Stimulated activated CD4-positive, alpha-beta T cell treated with anti-CD3 and anti-CD28 coated beads, Interleukin-12 subunit alpha, Interleukin-12 subunit beta, amount 100 ng/mL, for 4 hours (primary cell): Measurements from ENCODE around the gene LZTFL1.

Experiments
- DNase-seq: peaks from one replicate; pipeline ENCODE4 v3.0.0-alpha.2; 2020

LZTFL1 gene

DNA sequence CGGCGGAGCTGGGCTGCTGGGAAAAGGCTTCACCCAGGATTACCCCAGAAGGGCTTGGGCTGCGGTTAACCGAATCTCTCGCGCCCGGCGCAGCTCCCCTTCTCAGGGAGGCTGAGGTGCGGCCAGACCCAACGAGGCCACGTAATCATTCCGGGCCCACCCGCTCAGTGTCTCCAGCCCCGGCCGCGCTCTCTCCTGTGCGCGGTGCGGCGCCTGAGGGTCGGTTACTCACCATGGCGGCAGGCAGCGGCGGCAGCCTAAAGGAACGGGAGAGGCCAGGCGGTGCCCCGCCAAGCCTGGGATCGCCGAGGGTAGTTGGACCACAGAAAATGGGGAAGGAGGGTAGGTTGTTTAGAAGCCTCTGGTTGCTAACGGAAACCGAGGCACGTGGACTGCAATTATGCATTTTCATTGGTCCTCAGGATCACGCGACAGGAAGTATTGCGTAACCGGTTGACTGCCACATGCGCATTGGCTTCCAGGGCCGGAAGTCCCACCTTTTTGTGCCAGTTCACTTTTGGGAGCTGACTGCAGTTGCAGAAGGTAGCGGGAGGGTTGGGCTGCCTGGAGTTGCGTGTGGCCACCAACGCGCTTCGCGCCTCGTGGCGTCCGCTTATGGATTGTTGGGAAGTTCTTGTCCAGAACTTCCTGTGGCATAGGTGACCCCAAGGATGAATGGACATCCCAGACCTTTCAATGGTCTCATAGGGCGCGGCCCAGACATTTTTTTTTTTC lies at the start of gene LZTFL1:
TSS of gene LZTFL1 (minus strand) at position 363 of the 735 bp plus-strand sequence. CDS start at position 235, 128 bp downstream.
- DNase-seq: peak; percentile 75

GRCh38 chr3:45890405-45890804 lies 48.5 kb upstream of the LZTFL1 start:
- no peak for DNase-seq

DNA sequence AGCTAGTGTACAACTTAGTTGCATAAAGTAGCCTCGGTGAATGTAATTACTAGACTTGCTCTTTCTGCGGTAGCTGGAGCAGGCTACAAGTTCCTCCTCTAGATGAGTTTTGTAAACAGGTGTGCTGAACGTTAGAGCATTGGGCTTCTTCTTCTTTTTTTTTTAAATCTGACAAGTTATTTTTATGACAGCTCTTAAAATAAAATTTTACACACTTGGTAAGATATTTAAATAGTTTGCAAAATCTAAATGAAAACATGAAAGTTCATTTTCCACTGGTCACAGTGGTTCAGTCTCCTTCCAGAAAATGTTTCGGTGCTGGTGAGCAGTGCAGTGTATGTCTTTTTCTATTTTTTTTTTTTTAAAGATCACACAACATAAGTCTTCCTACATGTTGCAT lies 47.4 kb upstream of the LZTFL1 start:
- no peak for DNase-seq

GRCh38 chr3:45887759-45888511 lies 46.0 kb upstream of the LZTFL1 start:
- DNase-seq: no peak

GRCh38 chr3:45887285-45887684 lies 45.4 kb upstream of the LZTFL1 start:
- no peak for DNase-seq

DNA sequence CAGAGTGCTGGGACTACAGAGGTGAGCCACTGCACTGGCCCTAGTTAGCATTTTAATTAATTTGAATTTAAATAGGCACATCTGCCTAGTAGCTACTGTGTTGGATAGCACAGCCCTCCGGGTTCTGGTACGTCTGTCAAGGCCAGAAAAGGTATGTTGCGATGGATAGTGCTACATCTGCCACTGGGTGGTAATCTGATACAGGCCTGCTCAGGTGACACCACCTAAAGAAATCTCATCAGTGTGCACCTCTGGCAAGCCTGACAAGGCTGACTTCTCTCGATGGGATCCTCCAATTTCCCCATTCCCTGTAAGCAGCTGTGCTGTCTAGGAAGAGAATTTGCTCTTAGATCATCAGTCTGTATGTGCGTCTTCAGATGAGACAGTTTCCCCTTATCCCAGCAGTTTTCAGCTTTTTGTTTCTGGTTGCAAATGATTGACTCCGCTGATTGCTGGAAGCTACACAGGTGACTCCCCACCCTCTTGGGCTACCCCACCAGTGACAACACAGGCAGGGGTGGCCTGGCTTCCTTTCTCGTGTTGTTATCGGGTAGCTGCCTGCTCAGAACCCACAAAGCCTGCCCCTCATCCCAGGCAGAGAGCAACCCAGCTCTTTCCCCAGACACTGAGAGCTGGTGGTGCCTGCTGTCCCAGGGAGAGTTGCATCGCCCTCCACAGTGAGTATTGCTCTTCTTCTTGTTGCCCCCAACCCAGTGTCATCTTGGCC lies 44.2 kb upstream of the LZTFL1 start, which contains the start of gene CCR9:
TSS of gene CCR9 (plus strand) at position 565 of the 727 bp plus-strand sequence. CDS start 8,391 bp downstream, outside the sequence.
- no peak for DNase-seq

DNA sequence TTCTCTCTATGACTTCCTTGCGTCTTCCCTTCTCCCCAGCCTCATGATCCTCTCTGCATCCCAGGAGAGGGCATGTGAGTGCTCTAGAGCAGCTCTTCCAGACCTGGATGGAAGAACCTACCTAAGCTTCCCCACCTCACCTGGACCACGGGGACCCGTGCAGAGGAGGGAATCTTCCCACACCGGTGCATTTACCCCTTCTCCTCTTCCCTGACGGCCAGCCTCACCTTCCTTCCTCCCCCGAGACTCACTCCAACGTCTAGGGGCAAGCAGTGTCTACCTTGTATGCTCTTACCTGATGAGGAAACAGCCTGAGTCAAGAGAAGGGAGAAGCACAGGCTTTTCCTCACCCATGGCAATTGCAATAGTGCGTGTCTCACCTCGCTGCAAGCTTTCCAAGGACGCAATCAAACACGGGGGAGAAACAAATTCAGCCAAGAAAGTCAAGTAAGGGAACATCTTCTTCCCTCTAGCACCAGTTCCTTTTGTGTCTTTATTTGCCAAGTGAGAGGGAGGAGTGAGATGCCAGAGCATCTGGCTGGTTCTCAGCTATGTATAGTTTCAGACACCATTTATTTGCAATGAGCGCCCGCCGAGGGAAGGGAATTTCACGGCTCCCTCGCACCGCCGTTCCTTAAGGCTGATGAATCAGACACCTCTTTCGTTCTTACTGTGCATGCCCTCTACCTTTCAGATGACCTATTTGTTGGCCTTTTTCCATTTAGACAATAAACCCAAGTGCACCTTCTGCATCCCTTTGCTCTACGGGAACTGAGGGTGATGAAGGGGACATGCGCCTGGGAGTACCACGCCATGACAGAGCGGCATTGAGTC lies 42.7 kb upstream of the LZTFL1 start:
- no peak for DNase-seq

DNA sequence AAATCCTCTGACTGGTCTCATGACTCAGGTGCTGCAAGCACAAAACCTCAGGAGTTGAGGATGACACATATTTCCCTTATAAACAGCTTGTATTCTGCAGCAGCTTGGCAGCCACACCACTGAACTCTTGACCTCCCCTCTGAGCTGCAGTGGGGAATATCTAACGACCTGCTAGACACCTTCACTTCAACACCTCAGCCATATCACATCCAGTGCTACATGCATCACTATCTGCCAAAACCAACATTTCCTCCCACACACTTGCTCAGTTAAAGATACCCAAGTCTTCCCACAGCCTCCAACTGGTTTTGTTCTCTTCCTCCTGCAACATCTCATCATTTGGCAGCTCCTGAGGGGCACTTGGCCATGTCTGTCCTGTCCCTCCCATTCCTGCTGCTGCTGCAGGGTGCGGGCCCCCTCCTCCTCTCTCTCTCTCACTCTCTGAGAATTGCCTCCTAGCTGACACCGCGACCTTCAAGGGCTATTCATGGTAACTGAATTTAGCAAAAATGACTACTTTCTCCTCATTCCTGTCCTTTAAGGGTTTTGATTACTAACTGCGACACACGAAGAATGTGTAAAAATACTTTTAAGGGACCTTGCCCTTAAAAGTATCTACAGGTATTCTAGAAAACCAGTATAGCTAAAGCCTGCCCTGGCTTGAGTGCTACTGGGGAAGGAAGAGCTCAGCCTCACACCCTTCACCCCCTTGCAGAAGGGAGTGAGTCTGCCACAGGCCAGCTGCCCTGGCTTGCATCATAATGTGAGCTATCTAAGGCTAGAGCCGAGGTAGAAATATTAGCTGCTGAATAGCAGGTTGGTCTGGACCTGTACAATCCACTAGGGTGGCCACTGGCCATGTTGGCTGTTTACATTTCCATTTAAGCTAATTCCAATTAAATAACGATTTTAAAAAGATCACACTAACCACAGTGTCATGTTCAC lies 39.4 kb upstream of the LZTFL1 start:
- no peak for DNase-seq

- DNase-seq: no peak
Observed at GRCh38 chr3:45880725-45881077, 38.8 kb upstream of the LZTFL1 start.

- no peak for DNase-seq
Observed at GRCh38 chr3:45878124-45878523, 36.2 kb upstream of the LZTFL1 start.

- no peak for DNase-seq
Observed at GRCh38 chr3:45874677-45875346, 32.9 kb upstream of the LZTFL1 start.

DNA sequence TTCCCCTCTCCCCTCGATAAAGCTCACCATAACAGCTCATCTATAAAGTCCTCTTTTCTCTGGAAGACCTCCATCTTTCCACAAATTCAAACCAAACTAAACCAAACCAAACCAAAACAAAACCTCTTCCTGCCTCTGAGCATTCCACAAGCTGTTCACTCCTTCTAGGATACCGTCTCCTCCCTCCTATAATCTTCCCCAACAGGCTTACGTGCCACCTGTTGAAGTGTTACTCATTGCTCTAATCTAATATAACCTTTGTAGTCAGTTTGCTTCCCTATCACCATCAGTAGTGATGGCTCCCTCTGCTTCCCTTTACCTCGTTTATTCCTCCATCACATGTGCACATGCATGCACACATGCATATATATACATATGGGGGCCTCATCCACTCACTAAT lies 31.7 kb upstream of the LZTFL1 start:
- DNase-seq: no peak

DNA sequence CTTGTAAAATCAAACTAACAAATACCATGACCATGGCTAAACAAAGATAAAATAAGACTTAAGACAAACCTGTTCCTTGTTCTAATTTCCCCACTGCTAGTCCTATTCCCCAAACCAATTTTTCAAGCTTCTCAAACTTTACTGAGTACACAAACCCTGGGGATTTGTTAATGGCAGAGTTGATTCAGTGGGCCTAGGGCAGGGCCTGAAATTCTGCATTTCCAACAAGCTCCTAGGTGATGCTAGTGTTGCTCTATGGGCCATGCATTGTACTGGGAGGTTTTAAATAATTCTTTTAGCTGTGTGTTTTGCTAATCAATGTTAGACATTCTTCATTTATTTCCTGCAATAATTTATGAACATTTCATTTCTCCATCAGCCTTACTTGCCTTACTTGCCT lies 31.1 kb upstream of the LZTFL1 start:
- DNase-seq: no peak

GRCh38 chr3:45872569-45872968 lies 30.6 kb upstream of the LZTFL1 start:
- no peak for DNase-seq

DNA sequence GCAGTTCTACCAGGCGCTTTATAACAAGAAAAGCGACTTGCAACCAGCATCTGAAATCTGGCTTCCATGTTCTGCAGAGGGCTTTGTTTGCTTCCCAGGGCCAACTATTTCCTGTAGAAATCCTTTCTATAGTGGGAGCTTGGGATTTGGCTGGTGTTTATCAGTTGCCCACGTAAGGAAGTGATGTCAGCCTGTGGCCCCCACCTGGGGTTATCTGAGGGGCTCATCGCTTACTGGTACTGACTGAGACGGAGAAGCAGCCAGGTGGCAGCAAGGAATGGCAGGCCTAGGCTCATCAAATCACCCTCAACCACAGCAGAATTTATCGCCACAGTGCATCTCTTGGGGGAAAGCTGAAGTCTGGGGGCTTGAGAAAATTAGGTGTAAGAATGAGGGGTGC lies 29.9 kb upstream of the LZTFL1 start:
- no peak for DNase-seq

GRCh38 chr3:45870099-45870498 lies 28.2 kb upstream of the LZTFL1 start:
- DNase-seq: peak; percentile 13

- no peak for DNase-seq
Observed at GRCh38 chr3:45869638-45870037, 27.7 kb upstream of the LZTFL1 start.

GRCh38 chr3:45868650-45869049 lies 26.7 kb upstream of the LZTFL1 start:
- no peak for DNase-seq

- no peak for DNase-seq
Observed at GRCh38 chr3:45868213-45868612, 26.3 kb upstream of the LZTFL1 start.

DNA sequence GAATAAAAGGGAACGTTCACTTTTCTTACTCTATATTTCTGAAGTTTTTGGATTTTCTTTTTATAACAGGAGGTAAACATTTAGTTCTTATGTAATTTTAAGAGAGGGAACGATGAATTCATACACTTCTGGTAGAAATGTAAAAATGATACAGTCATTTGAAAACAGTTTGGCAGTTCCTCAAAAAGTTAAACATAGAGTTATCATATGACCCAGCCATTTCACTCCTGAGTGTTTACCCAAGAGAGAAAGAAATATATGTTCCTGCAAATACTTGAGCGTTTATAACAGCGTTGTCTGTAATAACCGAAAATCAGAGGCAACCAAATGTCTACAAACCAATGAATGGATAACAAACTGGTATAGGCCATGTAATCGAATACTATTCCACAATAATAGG lies 23.6 kb upstream of the LZTFL1 start:
- no peak for DNase-seq
